Hepatocyte (in vitro differentiated cells): ENCODE data around the gene CNFN.

ENCODE experiments used
- EZH2 ChIP-seq: fragments of 200-600 bp; sonication (generic); IDR thresholded peaks from 2 replicates; pipeline ENCODE4 v1.6.1; 2016; ENCODE audit warnings: antibody characterized with exemption, mild to moderate bottlenecking, borderline replicate concordance
- EZH2phosphoT487 ChIP-seq: fragments of 200-600 bp; sonication (generic); IDR thresholded peaks from one replicate; pipeline ENCODE4 v1.6.1; 2018; ENCODE audit warnings: antibody characterized with exemption, mild to moderate bottlenecking, low read depth, moderate library complexity; ENCODE audit not compliant: unreplicated experiment, severe bottlenecking
- TF ChIP-seq, protein P1 (sequence below): fragments of 200-600 bp; sonication (generic); IDR thresholded peaks from 2 replicates; pipeline ENCODE4 v1.5.1; 2016; ENCODE audit warnings: antibody characterized with exemption, mild to moderate bottlenecking; ENCODE audit not compliant: poor library complexity

DNA sequence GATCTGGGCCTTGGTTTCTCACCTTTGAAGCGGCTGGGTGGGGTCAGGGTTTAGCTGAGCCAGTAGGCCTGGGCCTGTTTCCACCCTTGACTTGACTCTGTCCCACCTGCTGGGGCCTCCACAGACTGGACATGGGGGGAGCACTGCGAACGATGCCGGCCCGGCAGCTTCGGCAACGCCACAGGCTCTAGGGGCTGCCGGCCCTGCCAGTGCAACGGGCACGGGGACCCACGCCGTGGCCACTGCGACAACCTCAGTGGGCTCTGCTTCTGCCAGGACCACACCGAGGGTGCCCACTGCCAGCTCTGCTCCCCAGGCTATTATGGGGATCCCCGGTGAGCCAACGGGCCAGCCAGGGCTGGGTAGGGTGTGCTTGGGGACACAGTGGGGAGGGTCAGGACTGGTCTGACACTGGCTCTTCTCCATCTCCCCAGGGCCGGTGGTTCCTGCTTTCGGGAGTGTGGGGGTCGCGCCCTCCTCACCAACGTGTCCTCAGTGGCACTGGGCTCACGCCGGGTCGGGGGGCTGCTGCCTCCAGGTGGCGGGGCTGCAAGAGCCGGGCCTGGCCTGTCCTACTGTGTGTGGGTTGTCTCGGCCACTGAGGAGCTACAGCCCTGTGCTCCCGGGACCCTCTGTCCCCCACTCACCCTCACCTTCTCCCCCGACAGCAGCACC lies 36.6 kb downstream of the CNFN start:
- TF ChIP-seq, protein P1, sequence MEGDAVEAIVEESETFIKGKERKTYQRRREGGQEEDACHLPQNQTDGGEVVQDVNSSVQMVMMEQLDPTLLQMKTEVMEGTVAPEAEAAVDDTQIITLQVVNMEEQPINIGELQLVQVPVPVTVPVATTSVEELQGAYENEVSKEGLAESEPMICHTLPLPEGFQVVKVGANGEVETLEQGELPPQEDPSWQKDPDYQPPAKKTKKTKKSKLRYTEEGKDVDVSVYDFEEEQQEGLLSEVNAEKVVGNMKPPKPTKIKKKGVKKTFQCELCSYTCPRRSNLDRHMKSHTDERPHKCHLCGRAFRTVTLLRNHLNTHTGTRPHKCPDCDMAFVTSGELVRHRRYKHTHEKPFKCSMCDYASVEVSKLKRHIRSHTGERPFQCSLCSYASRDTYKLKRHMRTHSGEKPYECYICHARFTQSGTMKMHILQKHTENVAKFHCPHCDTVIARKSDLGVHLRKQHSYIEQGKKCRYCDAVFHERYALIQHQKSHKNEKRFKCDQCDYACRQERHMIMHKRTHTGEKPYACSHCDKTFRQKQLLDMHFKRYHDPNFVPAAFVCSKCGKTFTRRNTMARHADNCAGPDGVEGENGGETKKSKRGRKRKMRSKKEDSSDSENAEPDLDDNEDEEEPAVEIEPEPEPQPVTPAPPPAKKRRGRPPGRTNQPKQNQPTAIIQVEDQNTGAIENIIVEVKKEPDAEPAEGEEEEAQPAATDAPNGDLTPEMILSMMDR = no peak
- no peak for TF ChIP-seq EZH2phosphoT487
- TF ChIP-seq EZH2 = no peak
